ENCODE results near the gene DENND1A.

Gene DENND1A

DNA sequence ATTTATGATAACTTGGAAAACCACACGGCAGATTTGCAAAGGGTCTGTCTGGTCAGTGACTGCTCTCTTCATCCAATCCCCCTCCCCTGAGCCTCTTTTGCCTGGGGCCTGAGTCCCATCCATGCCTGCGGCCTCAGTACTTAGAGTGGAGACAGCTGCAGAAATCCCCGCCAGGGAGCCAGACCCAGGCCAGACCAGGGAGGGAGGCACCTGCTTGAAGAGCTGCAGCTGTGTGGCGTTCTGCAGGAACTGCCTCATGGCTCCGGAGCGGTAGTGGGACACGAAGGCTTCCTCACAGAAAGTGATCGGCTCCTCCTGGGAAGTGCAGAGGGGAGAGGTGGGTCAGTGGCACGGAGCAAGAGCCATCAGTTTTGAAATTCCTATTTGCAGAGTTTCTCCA lies 472.3 kb downstream of the DENND1A start:
- TF ChIP-seq, protein P1, sequence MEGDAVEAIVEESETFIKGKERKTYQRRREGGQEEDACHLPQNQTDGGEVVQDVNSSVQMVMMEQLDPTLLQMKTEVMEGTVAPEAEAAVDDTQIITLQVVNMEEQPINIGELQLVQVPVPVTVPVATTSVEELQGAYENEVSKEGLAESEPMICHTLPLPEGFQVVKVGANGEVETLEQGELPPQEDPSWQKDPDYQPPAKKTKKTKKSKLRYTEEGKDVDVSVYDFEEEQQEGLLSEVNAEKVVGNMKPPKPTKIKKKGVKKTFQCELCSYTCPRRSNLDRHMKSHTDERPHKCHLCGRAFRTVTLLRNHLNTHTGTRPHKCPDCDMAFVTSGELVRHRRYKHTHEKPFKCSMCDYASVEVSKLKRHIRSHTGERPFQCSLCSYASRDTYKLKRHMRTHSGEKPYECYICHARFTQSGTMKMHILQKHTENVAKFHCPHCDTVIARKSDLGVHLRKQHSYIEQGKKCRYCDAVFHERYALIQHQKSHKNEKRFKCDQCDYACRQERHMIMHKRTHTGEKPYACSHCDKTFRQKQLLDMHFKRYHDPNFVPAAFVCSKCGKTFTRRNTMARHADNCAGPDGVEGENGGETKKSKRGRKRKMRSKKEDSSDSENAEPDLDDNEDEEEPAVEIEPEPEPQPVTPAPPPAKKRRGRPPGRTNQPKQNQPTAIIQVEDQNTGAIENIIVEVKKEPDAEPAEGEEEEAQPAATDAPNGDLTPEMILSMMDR (IDR thresholded peaks at IDR 0.05; ENCODE audit: low read depth, low read length) = no peak
- no peak overlapping the region for H3K4me3 ChIP-seq (ENCODE audit: low read depth, low read length)

DNA sequence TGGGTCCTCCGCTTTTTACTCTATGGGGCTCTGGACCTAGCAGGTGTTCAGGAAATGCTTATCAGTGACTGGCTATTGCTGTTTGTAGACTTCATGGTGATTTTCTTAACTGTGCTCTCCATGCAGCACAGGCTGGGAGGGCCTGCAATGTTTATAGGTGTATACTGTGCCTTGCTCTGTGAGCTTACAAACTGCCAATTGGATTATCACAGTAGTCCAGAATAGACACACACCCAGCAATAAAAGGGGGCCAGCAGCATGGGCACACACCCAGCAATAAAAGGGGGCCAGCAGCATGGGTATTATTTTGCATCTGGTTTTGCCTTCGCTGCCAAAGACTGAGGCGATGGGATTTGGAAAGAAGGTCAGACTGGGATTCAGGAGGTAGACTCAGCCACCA lies 473.9 kb downstream of the DENND1A start:
- TF ChIP-seq, protein P1 (IDR thresholded peaks at IDR 0.05; ENCODE audit: low read depth, low read length) = no peak
- H3K4me3 ChIP-seq (ENCODE audit: low read depth, low read length) = no peak overlapping the region

DNA sequence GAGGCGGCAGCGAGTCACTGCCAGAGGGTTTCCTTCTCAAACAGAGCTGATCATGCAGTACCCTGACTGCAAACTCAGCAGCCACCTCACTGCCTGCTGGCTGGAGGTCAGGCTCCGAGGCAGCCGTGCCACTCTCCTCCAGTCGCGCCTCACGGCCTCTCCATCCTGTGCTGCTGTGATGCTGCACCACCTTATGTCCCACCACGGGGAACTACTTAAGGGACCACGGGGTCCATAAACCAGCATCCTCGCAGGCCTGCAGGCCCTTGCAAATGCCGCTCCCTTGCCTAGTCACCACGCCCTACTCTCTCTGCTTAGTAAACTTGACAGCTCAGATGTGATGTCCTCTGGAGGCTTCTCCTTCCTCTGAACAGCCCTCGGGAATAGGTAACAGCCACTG lies 474.7 kb downstream of the DENND1A start:
- TF ChIP-seq, protein P1 (IDR thresholded peaks at IDR 0.05; ENCODE audit: low read depth, low read length) = no peak
- no peak overlapping the region for H3K4me3 ChIP-seq (ENCODE audit: low read depth, low read length)

DNA sequence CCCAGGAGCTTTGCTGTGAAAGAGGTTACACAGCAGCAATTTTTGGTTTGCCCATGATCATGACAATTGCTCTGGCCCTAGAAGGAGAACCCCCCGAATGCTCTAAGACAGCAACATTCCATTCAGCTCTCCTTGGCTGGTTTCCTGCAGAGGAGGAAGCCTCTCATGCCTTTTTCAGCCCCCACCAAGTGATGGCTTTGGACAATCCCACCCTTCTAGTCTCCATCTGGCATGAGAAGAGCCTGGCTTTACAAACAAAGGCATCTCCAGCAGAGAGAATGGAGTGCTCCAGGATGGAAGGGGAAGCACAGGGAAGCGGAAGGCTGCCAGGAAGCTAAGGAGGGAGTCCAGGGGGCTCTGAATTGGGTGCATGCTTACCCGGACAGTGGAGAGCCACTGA lies 475.6 kb downstream of the DENND1A start:
- TF ChIP-seq, protein P1 (IDR thresholded peaks at IDR 0.05; ENCODE audit: low read depth, low read length) = no peak
- H3K4me3 ChIP-seq (ENCODE audit: low read depth, low read length) = no peak overlapping the region

DNA sequence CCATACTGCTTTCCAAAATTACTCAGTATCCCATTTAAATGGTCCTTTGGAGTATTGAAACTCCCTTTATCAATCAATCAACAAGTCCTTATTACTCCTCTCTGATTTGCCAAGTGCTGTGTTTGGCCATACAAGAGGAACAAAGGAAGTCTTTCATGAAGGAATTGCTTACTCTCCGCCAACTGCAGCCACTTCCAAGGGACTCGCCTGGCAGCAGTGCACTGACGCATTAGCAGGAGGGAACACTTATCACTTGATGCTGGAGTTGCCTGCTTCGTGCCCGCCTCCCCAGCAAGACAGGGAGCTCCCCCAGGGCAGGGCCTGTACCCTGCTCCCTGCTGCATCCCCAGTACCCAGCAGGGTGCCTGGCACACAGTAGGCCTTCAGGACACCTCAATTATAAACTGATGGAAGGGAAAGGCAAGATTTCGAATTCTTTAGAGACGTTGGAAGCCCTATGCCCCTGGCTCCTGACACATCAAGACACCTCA lies 476.1 kb downstream of the DENND1A start:
- H3K4me3 ChIP-seq (ENCODE audit: low read depth, low read length) = no peak overlapping the region
- TF ChIP-seq, protein P1 (IDR thresholded peaks at IDR 0.05; ENCODE audit: low read depth, low read length) = no peak

DNA sequence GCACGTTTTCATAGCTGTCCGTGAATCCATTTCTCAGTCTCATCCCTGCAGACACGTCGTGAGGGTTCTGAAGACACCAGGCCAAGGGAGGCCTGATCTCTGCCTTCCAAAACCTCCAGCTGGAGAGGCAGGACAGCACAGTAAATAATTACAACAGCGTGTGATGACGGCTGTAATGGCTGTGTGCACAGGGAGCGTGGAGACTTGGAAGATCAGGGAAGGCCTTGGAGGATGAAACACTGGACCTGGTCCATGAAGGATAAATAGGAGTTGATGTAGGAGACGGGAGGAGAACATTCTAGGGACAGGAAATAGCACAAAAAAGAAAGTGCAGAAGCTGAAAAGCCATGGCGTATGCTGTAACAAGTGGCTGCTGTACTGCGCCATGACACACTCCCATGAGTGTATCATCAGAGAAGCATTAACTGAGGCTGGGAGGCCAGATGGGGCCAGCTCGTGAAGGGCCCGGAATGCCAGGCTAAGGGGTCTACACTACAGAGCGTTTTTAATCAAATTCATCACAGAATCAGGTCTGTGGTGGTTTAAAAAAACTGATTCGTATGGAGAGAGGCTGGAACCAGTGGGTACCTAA lies 476.8 kb downstream of the DENND1A start:
- no peak overlapping the region for H3K4me3 ChIP-seq (ENCODE audit: low read depth, low read length)
- TF ChIP-seq, protein P1 (IDR thresholded peaks at IDR 0.05; ENCODE audit: low read depth, low read length) = no peak

DNA sequence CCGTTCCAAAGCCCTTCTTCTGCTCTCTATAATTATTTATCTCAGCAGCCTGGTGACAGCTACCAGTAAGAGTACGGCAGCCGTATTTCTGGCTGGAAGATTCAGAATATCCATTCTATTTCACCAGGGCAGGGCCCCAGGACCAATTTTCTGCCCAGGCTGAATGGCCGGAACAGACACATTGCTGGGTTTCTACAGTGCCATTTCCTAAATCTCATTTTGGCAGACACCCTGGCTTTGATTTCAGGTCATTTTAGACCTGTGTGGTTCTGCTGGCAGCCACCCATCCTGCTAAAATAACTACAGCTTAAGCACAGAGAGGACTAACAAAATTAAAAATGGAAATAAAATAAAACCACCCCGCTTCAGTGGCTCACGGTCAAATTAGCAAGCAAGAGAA lies 478.9 kb downstream of the DENND1A start:
- H3K4me3 ChIP-seq (ENCODE audit: low read depth, low read length) = no peak overlapping the region
- TF ChIP-seq, protein P1 (IDR thresholded peaks at IDR 0.05; ENCODE audit: low read depth, low read length) = no peak
